Endothelial cell of umbilical vein (primary cell): ENCODE measurements around the gene CHRD. TPM values are rescaled to one million over a fixed set of nuclear protein-coding genes. Genes with fewer than 3 reads are reported as not detected.

Experiments used
- BruUV-seq: library from RNA; stranded (reverse); fragments of 400-500 nt; replicated peaks from 2 replicates; lab custom pipeline; 2021; lab: Mats Ljungman, UMichigan
- CTCF ChIA-PET: fragments of 300-600, 350-600 bp; sonication (Branson Sonifier 250); formaldehyde crosslinking; loops from one replicate; lab custom pipeline; 2021; ENCODE audit warnings: antibody characterized with exemption, inconsistent platforms; lab: Charles Lee
- POLR2A ChIA-PET: fragments of 300-600, 350-600 bp; sonication (Branson Sonifier 250); formaldehyde crosslinking; loops from one replicate; lab custom pipeline; 2021; ENCODE audit warnings: antibody characterized with exemption, inconsistent platforms; lab: Charles Lee
- DNase-seq: peaks from one replicate; pipeline ENCODE4 v3.0.0-alpha.2; 2011; ENCODE audit warnings: low read depth, low spot score
- FAIRE-seq: peaks from 2 replicates; lab custom pipeline; 2011; peaks lifted over from hg19 to GRCh38; lab: Jason Lieb, UNC
- H2AFZ ChIP-seq: 2 replicates; pipeline ENCODE4 v1.6.0; 2012; ENCODE audit warnings: low read depth, low read length, control low read depth, inconsistent platforms
- H3K27ac ChIP-seq: 2 replicates; pipeline ENCODE4 v1.5.1; 2011; ENCODE audit warnings: low read depth, mild to moderate bottlenecking, control low read depth, low read length, moderate library complexity; ENCODE audit not compliant: insufficient read depth
- H3K27me3 ChIP-seq, 2 experiments: 2 replicates each; pipeline versions ENCODE4 v1.6.0 to v1.6.1; 2011; ENCODE audit warnings: low read length in 2 of 2, mixed read lengths in 1 of 2; ENCODE audit not compliant: control insufficient read depth in 2 of 2, insufficient read depth in 2 of 2
- H3K36me3 ChIP-seq, 2 experiments: 2 replicates in 1 of 2; 3 replicates in 1 of 2; pipeline ENCODE4 v1.5.1; 2011; ENCODE audit warnings: low read length in 2 of 2, mild to moderate bottlenecking in 1 of 2, moderate library complexity in 1 of 2; ENCODE audit not compliant: control insufficient read depth in 2 of 2, insufficient read depth in 2 of 2; ENCODE audit errors: extremely low read depth in 1 of 2
- H3K4me1 ChIP-seq: 3 replicates; pipeline ENCODE4 v1.5.1; 2011; ENCODE audit warnings: mild to moderate bottlenecking, low read length; ENCODE audit not compliant: control insufficient read depth, insufficient read depth; ENCODE audit errors: extremely low read depth
- H3K4me2 ChIP-seq: 2 replicates; pipeline ENCODE4 v1.6.1; 2011; ENCODE audit warnings: low read length, control low read depth, mixed read lengths; ENCODE audit not compliant: insufficient read depth
- H3K4me3 ChIP-seq, 3 experiments: fragments of 200-600 bp in 1 of 3; sonication (generic), shearing (Covaris generic) in 1 of 3; replicated peaks in 1 of 3; 2 replicates each; pipeline ENCODE4 v1.5.1; 2011 to 2016; ENCODE audit warnings: control low read depth in 3 of 3, low read length in 3 of 3, mild to moderate bottlenecking in 2 of 3, inconsistent platforms in 1 of 3, low read depth in 1 of 3, moderate library complexity in 1 of 3; ENCODE audit not compliant: insufficient read depth in 1 of 3
- H3K79me2 ChIP-seq: 2 replicates; pipeline ENCODE4 v1.6.0; 2012; ENCODE audit warnings: low read length, inconsistent platforms; ENCODE audit not compliant: control insufficient read depth, insufficient read depth
- H3K9ac ChIP-seq: replicated peaks from 2 replicates; pipeline ENCODE3; 2011; ENCODE audit warnings: low read length, control low read depth; ENCODE audit not compliant: insufficient read depth; ENCODE audit errors: extremely low read depth
- H3K9me1 ChIP-seq: replicated peaks from 3 replicates; pipeline ENCODE4 v1.6.0; 2011; ENCODE audit warnings: mild to moderate bottlenecking, low read length; ENCODE audit not compliant: control insufficient read depth, insufficient read depth; ENCODE audit errors: extremely low read depth
- H3K9me3 ChIP-seq: replicated peaks from 2 replicates; pipeline ENCODE4 v1.5.1; 2012; ENCODE audit warnings: low read length, inconsistent platforms; ENCODE audit not compliant: control insufficient read depth, insufficient read depth
- H4K20me1 ChIP-seq: replicated peaks from 2 replicates; pipeline ENCODE3; 2011; ENCODE audit warnings: mild to moderate bottlenecking, low read length; ENCODE audit not compliant: control insufficient read depth, insufficient read depth; ENCODE audit errors: extremely low read depth
- CTCF ChIP-seq, 2 donors: IDR thresholded peaks; 1 replicate in 1 of 2; 2 replicates in 1 of 2; pipeline ENCODE4 v1.5.1; 2011; ENCODE audit warnings: low read length in 2 of 2, mild to moderate bottlenecking in 2 of 2, moderate library complexity in 2 of 2, control low read depth in 1 of 2, inconsistent platforms in 1 of 2, low read depth in 1 of 2; ENCODE audit not compliant: insufficient read depth in 1 of 2; ENCODE audit errors: extremely low read depth in 1 of 2
- EZH2 ChIP-seq: IDR thresholded peaks from 2 replicates; pipeline ENCODE4 v1.6.1; 2012; ENCODE audit warnings: borderline replicate concordance, low read depth, mild to moderate bottlenecking, moderate library complexity, low read length, inconsistent platforms; ENCODE audit not compliant: severe bottlenecking
- FOS ChIP-seq: IDR thresholded peaks from 2 replicates; pipeline ENCODE4 v1.6.1; 2011; ENCODE audit warnings: mild to moderate bottlenecking, low read length, moderate library complexity, borderline replicate concordance; ENCODE audit not compliant: insufficient read depth
- GATA2 ChIP-seq: IDR thresholded peaks from 2 replicates; pipeline ENCODE4 v1.7.0; 2011; ENCODE audit warnings: low read depth, mild to moderate bottlenecking, moderate library complexity, mixed read lengths, low read length; ENCODE audit not compliant: insufficient read length, insufficient read depth
- JUN ChIP-seq: IDR thresholded peaks from 2 replicates; pipeline ENCODE4 v1.6.1; 2011; ENCODE audit warnings: borderline replicate concordance, low read depth; ENCODE audit not compliant: insufficient read length, insufficient read depth
- MAX ChIP-seq: IDR thresholded peaks from 2 replicates; pipeline ENCODE4 v1.6.1; 2011; ENCODE audit not compliant: insufficient read depth, insufficient read length
- MYC ChIP-seq: IDR thresholded peaks from one replicate; pipeline ENCODE4 v1.6.1; 2011; ENCODE audit warnings: mild to moderate bottlenecking, low read depth, low read length
- POLR2A ChIP-seq: IDR thresholded peaks from 2 replicates; pipeline ENCODE4 v1.6.1; 2012; ENCODE audit warnings: low read depth, mild to moderate bottlenecking, control low read depth, low read length
- POLR2AphosphoS5 ChIP-seq: IDR thresholded peaks from 2 replicates; pipeline ENCODE4 v1.6.1; 2012; ENCODE audit warnings: low read depth, mild to moderate bottlenecking, control low read depth, low read length, moderate library complexity; ENCODE audit not compliant: insufficient read depth
- dilution Hi-C: fragments of 300-500 bp; cut with MboI; formaldehyde crosslinking; loops from one replicate; pipeline ENCODE4 v1.15.0; 2019; ENCODE audit warnings: low sequenced_read_pairs; ENCODE audit not compliant: extremely low pct_ligation_motif_present
- intact Hi-C: fragments of 100-400 bp; cut with micrococcal nuclease; formaldehyde crosslinking; loops from one replicate; pipeline ENCODE4 v1.10.0; 2022
- polyA plus RNA-seq, 4 experiments: library from polyadenylated mRNA; depleted of rRNA in 3 of 4; stranded (reverse) in 3 of 4; unstranded in 1 of 4; fragments of >200 nt; gene quantifications; 2 replicates each; pipeline versions ENCODE4 v1.2.1 to v1.2.3, GENCODE V29; 2011 to 2012; ENCODE audit warnings: missing spikeins in 1 of 4
- total RNA-seq: library from RNA; stranded (reverse); gene quantifications from 2 replicates; pipeline ENCODE4 v1.2.3, GENCODE V29; 2021

Gene CHRD
- total and polyA plus RNA-seq, 2 donors (not counting 3 experiments of a cell fraction or from before 2014, with no cell fraction given) = 0.40 to 0.54 TPM

- Histone ChIP-seq H3K9me3 (no peaks in the 10 kb centered on the region), H3K36me3 (peaks cover 10 to 24% of the 10 kb centered on the region in 2 experiments), H3K9ac (peak overlapping the region; percentile 60), H4K20me1 (no peaks in the 10 kb centered on the region), H3K4me2 (peak overlapping the region; percentile 73), H3K27me3 (no peaks in the 10 kb centered on the region), H3K4me3 (peak overlapping the region in 1 of 3 experiments; percentile 21), H2AFZ (peak overlapping the region; percentile 24), H3K4me1 (peaks cover 64% of the 10 kb centered on the region), H3K9me1 (no peaks in the 10 kb centered on the region), H3K79me2 (peaks cover 44% of the 10 kb centered on the region), H3K27ac (peak overlapping the region; percentile 99)
- FAIRE-seq (no peak), DNase-seq (no peak)
- intact Hi-C loops = loop anchor here (1.0 to 10.0 kb wide), 2 partner anchors 24 to 1597 kb away; partner anchors contain the start of gene TRA2B
- TF ChIP-seq JUN = no peak
- no peak for TF ChIP-seq EZH2
- TF ChIP-seq MAX = no peak
- no peak for TF ChIP-seq FOS
- no peak for TF ChIP-seq POLR2AphosphoS5
- no peak for TF ChIP-seq POLR2A
- TF ChIP-seq CTCF (IDR thresholded peaks at IDR 0.05; ENCODE audit: extremely low read depth in 1 of 2, insufficient read depth in 1 of 2, low read depth in 1 of 2, low read length in 2 of 2) = no peak
- TF ChIP-seq GATA2 = no peak
- no peak for TF ChIP-seq MYC
- ChIA-PET CTCF (interaction anchor here (1.0 to 2.2 kb wide), 11 partner anchors 9 to 176 kb away, joined by 3 to 7 read pairs (median 4); partner anchors contain the start of genes CLCN2 and POLR2H), POLR2A (no interaction called here)
- dilution Hi-C loops = no loop called here
- BruUV-seq = TSS peak; percentile 46
Measured at GRCh38 chr3:184337981-184338380, 41.9 kb upstream of the CHRD start.
